PC-9 (cell line): ENCODE data around the gene FFAR2. TPM values are rescaled to one million over a fixed set of nuclear protein-coding genes. Genes with fewer than 3 reads are reported as not detected.

ENCODE experiments used
- BruUV-seq: library from RNA; stranded (reverse); fragments of 400-500 nt; replicated peaks from 2 replicates; lab custom pipeline; 2021; lab: Mats Ljungman, UMichigan
- CTCF ChIA-PET: fragments of 300-600 bp; sonication (Branson Sonifier 250); formaldehyde crosslinking; loops from one replicate; lab custom pipeline; 2022; ENCODE audit warnings: antibody characterized with exemption; lab: Charles Lee
- POLR2A ChIA-PET: fragments of 300-600 bp; sonication (Branson Sonifier 250); formaldehyde crosslinking; loops from one replicate; lab custom pipeline; 2022; ENCODE audit warnings: antibody characterized with exemption; ENCODE audit not compliant: unreplicated experiment; lab: Charles Lee
- DNase-seq, 2 experiments: peaks; one replicate each; pipeline versions ENCODE4 v3.0.0 to v3.0.0-alpha.2; 2015 to 2022; ENCODE audit warnings: mixed read lengths in 1 of 2
- H2AFZ ChIP-seq: fragments of 200-600 bp; sonication (generic); 2 replicates; pipeline ENCODE4 v1.8.1; 2017; ENCODE audit warnings: antibody characterized with exemption
- H3F3A ChIP-seq: fragments of 200-600 bp; sonication (generic); 2 replicates; pipeline ENCODE4 v1.8.1; 2017; ENCODE audit warnings: antibody characterized with exemption, mild to moderate bottlenecking, low read depth; ENCODE audit not compliant: insufficient read depth
- H3K27ac ChIP-seq: fragments of 200-600 bp; sonication (generic); 2 replicates; pipeline ENCODE4 v1.6.1; 2016; ENCODE audit warnings: mixed run types
- H3K27me3 ChIP-seq: fragments of 200-600 bp; sonication (generic); 2 replicates; pipeline ENCODE4 v1.6.1; 2016; ENCODE audit warnings: low read depth, mixed run types; ENCODE audit not compliant: insufficient read depth
- H3K36me3 ChIP-seq: fragments of 200-600 bp; sonication (generic); 2 replicates; pipeline ENCODE4 v1.6.1; 2016; ENCODE audit warnings: low read depth, mixed run types
- H3K4me1 ChIP-seq: fragments of 200-600 bp; sonication (generic); replicated peaks from 2 replicates; pipeline ENCODE4 v1.6.1; 2016; ENCODE audit warnings: mixed run types; ENCODE audit not compliant: insufficient read depth
- H3K4me2 ChIP-seq: fragments of 200-600 bp; sonication (generic); 2 replicates; pipeline ENCODE4 v1.6.1; 2017; ENCODE audit warnings: mixed run types
- H3K4me3 ChIP-seq: fragments of 200-600 bp; sonication (generic); 2 replicates; pipeline ENCODE4 v1.6.1; 2016; ENCODE audit warnings: mixed run types
- H3K79me2 ChIP-seq: fragments of 200-600 bp; sonication (generic); 2 replicates; pipeline ENCODE4 v1.6.1; 2017; ENCODE audit warnings: low read depth, mixed run types
- H3K9me2 ChIP-seq: fragments of 200-600 bp; sonication (generic); 2 replicates; pipeline ENCODE4 v1.8.1; 2017; ENCODE audit warnings: mild to moderate bottlenecking; ENCODE audit not compliant: insufficient read depth
- H3K9me3 ChIP-seq: fragments of 200-600 bp; sonication (generic); 2 replicates; pipeline ENCODE4 v1.8.1; 2016; ENCODE audit warnings: low read depth; ENCODE audit not compliant: insufficient read depth
- H4K20me1 ChIP-seq: fragments of 200-600 bp; sonication (generic); 2 replicates; pipeline ENCODE4 v1.8.1; 2017; ENCODE audit not compliant: insufficient read depth
- CTCF ChIP-seq: fragments of 200-600 bp; sonication (generic); conservative IDR thresholded peaks from 2 replicates; pipeline ENCODE4 v1.6.1; 2017; ENCODE audit warnings: mixed run types, antibody characterized with exemption, mild to moderate bottlenecking, moderate library complexity
- EZH2 ChIP-seq: fragments of 200-600 bp; sonication (generic); IDR thresholded peaks from 2 replicates; pipeline ENCODE4 v1.8.0; 2017; ENCODE audit warnings: antibody characterized with exemption, low read depth
- intact Hi-C: fragments of 100-400 bp; cut with micrococcal nuclease; formaldehyde crosslinking; loops from one replicate; pipeline ENCODE4 v1.10.0; 2022; ENCODE audit not compliant: unreplicated experiment
- total RNA-seq: library from RNA; stranded (reverse); gene quantifications from 2 replicates; pipeline ENCODE4 v1.2.3, GENCODE V29; 2021

FFAR2 gene
- total RNA-seq, 1 experiment from 2014 or later = not detected

DNA sequence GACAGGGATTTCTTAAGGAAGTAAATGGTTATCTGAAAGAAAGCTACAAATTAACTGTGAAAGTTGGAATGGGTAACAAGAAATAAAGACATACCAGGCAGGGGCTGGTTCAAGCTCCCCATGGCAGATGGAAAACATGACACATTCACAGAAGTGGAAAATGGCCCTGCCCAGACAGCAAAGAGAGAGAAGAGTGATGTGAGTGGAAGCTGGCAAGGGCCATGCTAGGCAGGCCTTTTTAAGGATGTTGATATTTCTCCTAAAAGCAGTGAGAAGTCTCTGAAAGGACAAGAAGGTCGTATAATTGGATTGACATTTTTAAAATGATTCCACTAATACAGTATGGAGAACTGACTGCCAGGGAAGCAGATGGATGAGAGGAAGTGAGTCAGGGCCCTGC lies 3.3 kb upstream of the FFAR2 start:
- Histone ChIP-seq H3K36me3 (no peaks in the 10 kb centered on the region), H3K9me3 (no peaks in the 10 kb centered on the region), H3K4me2 (no peak overlapping the region), H3K9me2 (no peaks in the 10 kb centered on the region), H2AFZ (no peak overlapping the region), H3F3A (peaks cover 12% of the 10 kb centered on the region; the same call in 1 of the 2 replicates), H4K20me1 (no peaks in the 10 kb centered on the region), H3K79me2 (no peaks in the 10 kb centered on the region), H3K27ac (no peak overlapping the region), H3K4me3 (no peak overlapping the region), H3K4me1 (peaks cover 10% of the 10 kb centered on the region), H3K27me3 (peaks cover 31% of the 10 kb centered on the region)
- ChIA-PET POLR2A (no interaction called here), CTCF (no interaction called here)
- BruUV-seq = no TSS peak
- DNase-seq = no peak
- intact Hi-C loops = no loop called here
- TF ChIP-seq CTCF (no peak), EZH2 (no peak)

GRCh38 chr19:35445826-35446593 lies 2.0 kb upstream of the FFAR2 start:
- H4K20me1 ChIP-seq = no peaks in the 10 kb centered on the region
- TF ChIP-seq CTCF (no peak), EZH2 (no peak)
- intact Hi-C loops = no loop called here
- DNase-seq = no peak
- H3K4me2 ChIP-seq = no peak overlapping the region
- H3K27me3 ChIP-seq = peaks cover 44% of the 10 kb centered on the region
- H3K4me3 ChIP-seq = no peak overlapping the region
- H2AFZ ChIP-seq = no peak overlapping the region
- no peaks in the 10 kb centered on the region for H3K9me3 ChIP-seq
- peaks cover 15% of the 10 kb centered on the region; the same call in 1 of the 2 replicates for H3F3A ChIP-seq
- CTCF ChIA-PET = no interaction called here
- H3K27ac ChIP-seq = no peak overlapping the region
- BruUV-seq = no TSS peak
- peaks cover 15% of the 10 kb centered on the region for H3K4me1 ChIP-seq
- H3K9me2 ChIP-seq = no peaks in the 10 kb centered on the region
- POLR2A ChIA-PET = no interaction called here
- no peaks in the 10 kb centered on the region for H3K36me3 ChIP-seq
- no peaks in the 10 kb centered on the region for H3K79me2 ChIP-seq

DNA sequence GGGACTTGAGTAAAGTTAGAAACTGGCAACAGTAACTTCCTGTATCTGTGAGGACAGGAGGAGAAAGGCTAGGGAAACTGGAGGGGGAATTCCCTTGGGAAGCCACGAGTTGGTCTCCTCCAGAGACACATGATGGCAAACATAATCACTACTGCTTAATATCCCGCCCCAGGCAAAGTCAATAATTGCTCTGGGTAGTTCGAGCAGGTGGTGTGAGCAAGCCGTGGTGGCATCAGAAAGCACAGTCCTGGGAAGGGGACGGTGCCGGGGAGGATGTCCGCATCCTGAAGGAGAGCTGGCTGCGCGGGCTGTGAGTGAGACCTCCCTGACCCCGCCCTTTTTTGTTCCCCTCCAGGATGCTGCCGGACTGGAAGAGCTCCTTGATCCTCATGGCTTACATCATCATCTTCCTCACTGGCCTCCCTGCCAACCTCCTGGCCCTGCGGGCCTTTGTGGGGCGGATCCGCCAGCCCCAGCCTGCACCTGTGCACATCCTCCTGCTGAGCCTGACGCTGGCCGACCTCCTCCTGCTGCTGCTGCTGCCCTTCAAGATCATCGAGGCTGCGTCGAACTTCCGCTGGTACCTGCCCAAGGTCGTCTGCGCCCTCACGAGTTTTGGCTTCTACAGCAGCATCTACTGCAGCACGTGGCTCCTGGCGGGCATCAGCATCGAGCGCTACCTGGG lies 1.4 kb downstream of the FFAR2 start:
- H3F3A ChIP-seq = peaks cover 15% of the 10 kb centered on the region; the same call in 1 of the 2 replicates
- BruUV-seq = no TSS peak
- H2AFZ ChIP-seq = no peak overlapping the region
- H3K4me3 ChIP-seq = no peak overlapping the region
- TF ChIP-seq CTCF (no peak), EZH2 (no peak)
- peaks cover 59% of the 10 kb centered on the region for H3K27me3 ChIP-seq
- CTCF ChIA-PET = interaction anchor here (0.6 kb wide), 2 partner anchors 12 to 307 kb away, joined by 3 read pairs; partner anchors contain the start of gene FXYD7
- H3K4me2 ChIP-seq = peak overlapping the region; percentile 43
- H3K9me2 ChIP-seq = no peaks in the 10 kb centered on the region
- H3K36me3 ChIP-seq = no peaks in the 10 kb centered on the region
- POLR2A ChIA-PET = interaction anchor here (0.7 kb wide), 1 partner anchor 581 kb away, joined by 3 read pairs; no protein-coding TSS in a partner anchor
- no peaks in the 10 kb centered on the region for H3K9me3 ChIP-seq
- H4K20me1 ChIP-seq = no peaks in the 10 kb centered on the region
- H3K27ac ChIP-seq = 0 out of 2 replicates have a peak overlapping the region, but pooled peaks have one; percentile 19
- DNase-seq = peak; percentile 47 to 52
- intact Hi-C loops = no loop called here
- H3K4me1 ChIP-seq = peaks cover 15% of the 10 kb centered on the region
- no peaks in the 10 kb centered on the region for H3K79me2 ChIP-seq
